C4-2B (cell line): ENCODE measurements around the gene NRG3.

Source experiments
- ZFX ChIP-seq: fragments of 450-650 bp; IDR thresholded peaks from 2 replicates; pipeline ENCODE4 v1.6.1; 2017
- TF ChIP-seq, protein P1 (sequence below): fragments of 450-650 bp; conservative IDR thresholded peaks from 2 replicates; pipeline ENCODE4 v1.5.1; 2017; ENCODE audit warnings: mild to moderate bottlenecking

GRCh38 chr10:82742898-82743297 is 867.9 kb downstream of the NRG3 start:
- TF ChIP-seq, protein P1, sequence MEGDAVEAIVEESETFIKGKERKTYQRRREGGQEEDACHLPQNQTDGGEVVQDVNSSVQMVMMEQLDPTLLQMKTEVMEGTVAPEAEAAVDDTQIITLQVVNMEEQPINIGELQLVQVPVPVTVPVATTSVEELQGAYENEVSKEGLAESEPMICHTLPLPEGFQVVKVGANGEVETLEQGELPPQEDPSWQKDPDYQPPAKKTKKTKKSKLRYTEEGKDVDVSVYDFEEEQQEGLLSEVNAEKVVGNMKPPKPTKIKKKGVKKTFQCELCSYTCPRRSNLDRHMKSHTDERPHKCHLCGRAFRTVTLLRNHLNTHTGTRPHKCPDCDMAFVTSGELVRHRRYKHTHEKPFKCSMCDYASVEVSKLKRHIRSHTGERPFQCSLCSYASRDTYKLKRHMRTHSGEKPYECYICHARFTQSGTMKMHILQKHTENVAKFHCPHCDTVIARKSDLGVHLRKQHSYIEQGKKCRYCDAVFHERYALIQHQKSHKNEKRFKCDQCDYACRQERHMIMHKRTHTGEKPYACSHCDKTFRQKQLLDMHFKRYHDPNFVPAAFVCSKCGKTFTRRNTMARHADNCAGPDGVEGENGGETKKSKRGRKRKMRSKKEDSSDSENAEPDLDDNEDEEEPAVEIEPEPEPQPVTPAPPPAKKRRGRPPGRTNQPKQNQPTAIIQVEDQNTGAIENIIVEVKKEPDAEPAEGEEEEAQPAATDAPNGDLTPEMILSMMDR: no peak
- no peak for TF ChIP-seq ZFX
